A549 (cell line): ENCODE data around the gene SLC22A7. TPM values are rescaled to one million over a fixed set of nuclear protein-coding genes. Genes with fewer than 3 reads are reported as not detected.

ENCODE experiments used
- ATAC-seq, 2 experiments: fragments of 200-7000 bp in 1 of 2; fragments of >200 bp in 1 of 2; cut with Nextera tagmentation in 1 of 2; cut with Tn5 transposase in 1 of 2; 3 replicates each; pipeline versions ENCODE4 v1.8.0 to v1.9.1; 2018 to 2020; ENCODE audit warnings: mild to moderate bottlenecking in 1 of 2, moderate library complexity in 1 of 2
- CTCF ChIA-PET: fragments of 300-600 bp; sonication (Branson Sonifier 250); formaldehyde crosslinking; extraction: SDS; loops from one replicate; lab custom pipeline; 2021; ENCODE audit warnings: antibody characterized with exemption, inconsistent platforms; lab: Yijun Ruan, JAX
- POLR2A ChIA-PET: fragments of 350-600 bp; formaldehyde crosslinking; extraction: SDS; loops from one replicate; lab custom pipeline; 2021; ENCODE audit warnings: antibody characterized with exemption, inconsistent platforms; lab: Yijun Ruan, JAX
- DNase-seq, 2 experiments: peaks; one replicate each; pipeline versions ENCODE4 v3.0.0 to v3.0.0-alpha.2; 2011 to 2016; ENCODE audit warnings: low read depth in 1 of 2, low spot score in 1 of 2
- FAIRE-seq: peaks from 2 replicates; lab custom pipeline; 2011; peaks lifted over from hg19 to GRCh38; lab: Jason Lieb, UNC
- H3K27ac ChIP-seq, 2 experiments: fragments of >200 bp; sonication (Bioruptor Twin); formaldehyde crosslinking; 3 replicates each; pipeline ENCODE4 v1.5.1; 2016 to 2017
- H3K4me1 ChIP-seq: fragments of >200 bp; sonication (Bioruptor Twin); formaldehyde crosslinking; 3 replicates; pipeline ENCODE4 v1.6.1; 2016
- H3K4me2 ChIP-seq: fragments of >200 bp; sonication (Bioruptor Twin); formaldehyde crosslinking; 3 replicates; pipeline ENCODE4 v1.6.1; 2016
- H3K4me3 ChIP-seq: fragments of >200 bp; sonication (Bioruptor Twin); formaldehyde crosslinking; 3 replicates; pipeline ENCODE4 v1.5.1; 2016
- H3K9me3 ChIP-seq: fragments of >200 bp; sonication (Bioruptor Twin); formaldehyde crosslinking; 3 replicates; pipeline ENCODE4 v1.6.1; 2016
- BHLHE40 ChIP-seq: IDR thresholded peaks from 2 replicates; pipeline ENCODE4 v1.6.1; 2012; ENCODE audit warnings: low read depth, low read length, inconsistent platforms
- CBX8 ChIP-seq: fragments of 200-600 bp; sonication (generic); IDR thresholded peaks from 2 replicates; pipeline ENCODE4 v1.6.1; 2016
- EHF ChIP-seq: fragments of 250-450 bp; sonication (Bioruptor Pico); IDR thresholded peaks from 2 replicates; pipeline ENCODE4 v1.5.0; 2020; ENCODE audit warnings: mild to moderate bottlenecking
- FOSB ChIP-seq: fragments of 250-450 bp; sonication (Bioruptor Pico); IDR thresholded peaks from 2 replicates; pipeline ENCODE4 v1.5.0; 2020; ENCODE audit warnings: mild to moderate bottlenecking, moderate library complexity
- FOXS1 ChIP-seq: fragments of 250-450 bp; sonication (Bioruptor Pico); IDR thresholded peaks from 2 replicates; pipeline ENCODE4 v1.5.0; 2020; ENCODE audit warnings: mild to moderate bottlenecking, moderate library complexity
- GATA3 ChIP-seq: IDR thresholded peaks from 2 replicates; pipeline ENCODE4 v1.6.1; 2012; ENCODE audit warnings: borderline replicate concordance
- HOXB13 ChIP-seq: fragments of 250-450 bp; sonication (Bioruptor Pico); IDR thresholded peaks from 2 replicates; pipeline ENCODE4 v1.5.0; 2020; ENCODE audit warnings: low read depth, mild to moderate bottlenecking, moderate library complexity
- JUN ChIP-seq, 2 experiments: fragments of >200 bp; sonication (Bioruptor Twin); formaldehyde crosslinking; IDR thresholded peaks; 2 replicates in 1 of 2; 3 replicates in 1 of 2; pipeline ENCODE4 v1.6.1; 2016 to 2017
- JUNB ChIP-seq: fragments of >200 bp; sonication (Bioruptor Twin); formaldehyde crosslinking; IDR thresholded peaks from 2 replicates; pipeline ENCODE4 v1.6.1; 2016
- MAFK ChIP-seq: fragments of 450-650 bp; IDR thresholded peaks from 2 replicates; pipeline ENCODE4 v1.6.1; 2014; ENCODE audit not compliant: partially characterized antibody
- MYC ChIP-seq: IDR thresholded peaks from 2 replicates; pipeline ENCODE4 v1.6.1; 2012; ENCODE audit warnings: mild to moderate bottlenecking, inconsistent platforms, low read length, improper control_type of control experiment, borderline replicate concordance
- PHF8 ChIP-seq: fragments of 200-600 bp; sonication (generic); IDR thresholded peaks from 2 replicates; pipeline ENCODE4 v1.6.1; 2016; ENCODE audit warnings: low read depth, mild to moderate bottlenecking, antibody characterized with exemption, moderate library complexity, borderline replicate concordance
- RFX5 ChIP-seq: fragments of 450-650 bp; IDR thresholded peaks from 2 replicates; pipeline ENCODE4 v1.7.1; 2014; ENCODE audit warnings: antibody characterized with exemption, mild to moderate bottlenecking, moderate library complexity
- RNF2 ChIP-seq: fragments of 200-600 bp; sonication (generic); IDR thresholded peaks from 2 replicates; pipeline ENCODE4 v1.6.1; 2016; ENCODE audit warnings: low read depth, mild to moderate bottlenecking, antibody characterized with exemption, moderate library complexity, borderline replicate concordance
- SMC3 ChIP-seq: fragments of >200 bp; sonication (Bioruptor Twin); formaldehyde crosslinking; IDR thresholded peaks from 3 replicates; pipeline ENCODE4 v1.6.1; 2018; ENCODE audit warnings: inconsistent platforms
- SREBF2 ChIP-seq: fragments of 450-650 bp; IDR thresholded peaks from 2 replicates; pipeline ENCODE4 v1.6.1; 2014; ENCODE audit warnings: mild to moderate bottlenecking, moderate library complexity
- TFCP2L1 ChIP-seq: fragments of 250-450 bp; sonication (Bioruptor Pico); IDR thresholded peaks from 2 replicates; pipeline ENCODE4 v1.5.0; 2021; ENCODE audit warnings: mild to moderate bottlenecking
- ZC3H11A ChIP-seq: fragments of 450-650 bp; IDR thresholded peaks from 2 replicates; pipeline ENCODE4 v1.6.1; 2014; ENCODE audit warnings: antibody characterized with exemption, mild to moderate bottlenecking
- ZFP36 ChIP-seq: fragments of 450-650 bp; IDR thresholded peaks from 2 replicates; pipeline ENCODE4 v1.6.1; 2014; ENCODE audit warnings: borderline replicate concordance; ENCODE audit not compliant: partially characterized antibody
- ZNF302 ChIP-seq: fragments of 250-450 bp; sonication (Bioruptor Pico); IDR thresholded peaks from 2 replicates; pipeline ENCODE4 v1.9.0; 2021; ENCODE audit warnings: inconsistent platforms, mild to moderate bottlenecking, moderate library complexity
- WGBS: methylation state at CpG from one replicate; pipeline ENCODE4 v1.1.6; 2017; ENCODE audit errors: missing lambda C conversion rate; 5-methylcytosine and 5-hydroxymethylcytosine counted together
- polyA plus RNA-seq, 4 experiments: library from polyadenylated mRNA; depleted of rRNA in 3 of 4; stranded (reverse); fragments of >200 nt; fragmentation: RNase III in 1 of 4; extraction: RNeasy Plus Mini Kit Qiagen cat#74134 plus additional on column Dnase treatment in 1 of 4; gene quantifications; 2 replicates in 3 of 4; 3 replicates in 1 of 4; pipeline ENCODE4 v1.2.3, GENCODE V29; 2011 to 2017
- TF ChIP-seq, protein P1 (sequence below): fragments of >200 bp; sonication (Bioruptor Twin); formaldehyde crosslinking; IDR thresholded peaks from 3 replicates; pipeline ENCODE4 v1.5.1; 2016
- TF ChIP-seq, protein P2 (sequence below): fragments of 450-650 bp; IDR thresholded peaks from 2 replicates; pipeline ENCODE4 v1.6.1; 2014; ENCODE audit warnings: antibody characterized with exemption
- TF ChIP-seq, protein P3 (sequence below): IDR thresholded peaks from 2 replicates; pipeline ENCODE4 v1.6.1; 2012

The SLC22A7 gene
- polyA plus RNA-seq, 2 of the 4 experiments (the other 2 are of a cell fraction) = not detected

- Histone ChIP-seq H3K4me1 (peaks cover 62% of the 10 kb centered on the region), H3K4me3 (peak overlapping the region; percentile 40), H3K9me3 (no peaks in the 10 kb centered on the region)
- POLR2A ChIA-PET = no interaction called here
- TF ChIP-seq TFCP2L1 (CRISPR knock-in tag) (no peak), CBX8 (no peak), FOXS1 (CRISPR knock-in tag) (no peak), FOSB (no peak), ZC3H11A (no peak), JUNB (no peak), EHF (CRISPR knock-in tag) (no peak), MYC (no peak), GATA3 (no peak), SMC3 (no peak), MAFK (no peak), ZFP36 (no peak)
- TF ChIP-seq, protein P1, sequence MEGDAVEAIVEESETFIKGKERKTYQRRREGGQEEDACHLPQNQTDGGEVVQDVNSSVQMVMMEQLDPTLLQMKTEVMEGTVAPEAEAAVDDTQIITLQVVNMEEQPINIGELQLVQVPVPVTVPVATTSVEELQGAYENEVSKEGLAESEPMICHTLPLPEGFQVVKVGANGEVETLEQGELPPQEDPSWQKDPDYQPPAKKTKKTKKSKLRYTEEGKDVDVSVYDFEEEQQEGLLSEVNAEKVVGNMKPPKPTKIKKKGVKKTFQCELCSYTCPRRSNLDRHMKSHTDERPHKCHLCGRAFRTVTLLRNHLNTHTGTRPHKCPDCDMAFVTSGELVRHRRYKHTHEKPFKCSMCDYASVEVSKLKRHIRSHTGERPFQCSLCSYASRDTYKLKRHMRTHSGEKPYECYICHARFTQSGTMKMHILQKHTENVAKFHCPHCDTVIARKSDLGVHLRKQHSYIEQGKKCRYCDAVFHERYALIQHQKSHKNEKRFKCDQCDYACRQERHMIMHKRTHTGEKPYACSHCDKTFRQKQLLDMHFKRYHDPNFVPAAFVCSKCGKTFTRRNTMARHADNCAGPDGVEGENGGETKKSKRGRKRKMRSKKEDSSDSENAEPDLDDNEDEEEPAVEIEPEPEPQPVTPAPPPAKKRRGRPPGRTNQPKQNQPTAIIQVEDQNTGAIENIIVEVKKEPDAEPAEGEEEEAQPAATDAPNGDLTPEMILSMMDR = no peak
- TF ChIP-seq, all 56 proteins: peak for 0
- CTCF ChIA-PET = interaction anchor here (1.1 to 1.4 kb wide), 2 partner anchors 11 to 33 kb away, joined by 3 read pairs; partner anchors contain the start of gene CRIP3
- FAIRE-seq (no peak), DNase-seq (no peak), ATAC-seq (no peak)
- Histone ChIP-seq H3K27ac (peak overlapping the region; percentile 71 to 92), H3K4me2 (peak overlapping the region; percentile 76)
- 81% methylated on average over 18 of the region's 65 CpGs for WGBS
Observed at GRCh38 chr6:43274916-43275597, 23.0 kb upstream of the SLC22A7 start.

DNA sequence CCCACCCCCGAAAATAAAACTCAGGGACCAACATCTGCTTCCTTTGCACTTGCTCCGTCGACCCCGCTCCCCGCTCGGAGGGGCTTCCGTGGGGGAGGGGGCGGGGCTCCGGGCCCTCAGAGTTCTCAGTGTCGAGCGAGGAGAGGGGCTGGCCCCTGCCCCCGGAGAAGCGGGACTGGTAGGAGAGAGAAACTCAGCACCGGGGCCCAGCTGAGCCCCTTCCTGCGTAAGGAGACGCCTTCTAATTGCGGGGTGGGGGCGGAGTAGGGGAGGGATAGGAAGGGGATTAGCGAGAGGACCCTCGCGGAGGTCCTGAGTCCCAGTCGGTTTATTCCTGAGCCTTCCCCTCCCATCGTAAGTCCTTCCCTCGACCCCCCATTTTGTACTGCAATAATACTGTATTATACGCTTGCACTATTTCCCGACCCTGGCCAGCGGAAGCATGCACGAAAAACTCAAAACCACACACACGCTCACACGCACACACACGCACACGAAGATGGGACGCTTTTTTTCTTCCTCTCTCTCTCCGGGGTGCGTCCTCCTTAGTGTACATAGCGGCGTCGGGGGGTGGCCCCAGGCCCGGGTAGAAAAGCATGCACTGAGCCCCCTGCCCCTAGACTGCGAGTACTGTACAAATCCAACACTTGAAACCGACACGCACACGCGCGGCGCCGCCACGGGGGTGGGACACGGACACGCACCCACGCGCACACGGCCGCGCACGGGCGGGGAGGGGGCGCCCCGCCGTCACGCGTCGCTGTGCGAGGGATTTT, 22.1 kb upstream of the SLC22A7 start:
- Histone ChIP-seq H3K9me3 (no peaks in the 10 kb centered on the region), H3K4me1 (peaks cover 54% of the 10 kb centered on the region), H3K4me3 (no peak overlapping the region), H3K4me2 (peak overlapping the region; percentile 76), H3K27ac (peak overlapping the region; percentile 71 to 92; a peak in 5 of 6 replicates)
- DNase-seq (no peak), ATAC-seq (no peak), FAIRE-seq (no peak)
- WGBS = 92% methylated on average over 45 of the region's 64 CpGs
- ChIA-PET POLR2A (no interaction called here), CTCF (interaction anchor here (1.1 to 1.4 kb wide), 2 partner anchors 12 to 32 kb away, joined by 3 read pairs; partner anchors contain the start of gene CRIP3)
- TF ChIP-seq, protein P2, sequence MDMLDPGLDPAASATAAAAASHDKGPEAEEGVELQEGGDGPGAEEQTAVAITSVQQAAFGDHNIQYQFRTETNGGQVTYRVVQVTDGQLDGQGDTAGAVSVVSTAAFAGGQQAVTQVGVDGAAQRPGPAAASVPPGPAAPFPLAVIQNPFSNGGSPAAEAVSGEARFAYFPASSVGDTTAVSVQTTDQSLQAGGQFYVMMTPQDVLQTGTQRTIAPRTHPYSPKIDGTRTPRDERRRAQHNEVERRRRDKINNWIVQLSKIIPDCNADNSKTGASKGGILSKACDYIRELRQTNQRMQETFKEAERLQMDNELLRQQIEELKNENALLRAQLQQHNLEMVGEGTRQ = no peak
- TF ChIP-seq, protein P3, sequence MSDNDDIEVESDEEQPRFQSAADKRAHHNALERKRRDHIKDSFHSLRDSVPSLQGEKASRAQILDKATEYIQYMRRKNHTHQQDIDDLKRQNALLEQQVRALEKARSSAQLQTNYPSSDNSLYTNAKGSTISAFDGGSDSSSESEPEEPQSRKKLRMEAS = no peak
- TF ChIP-seq SREBF2 (no peak), RFX5 (no peak), FOSB (no peak), ZNF302 (CRISPR knock-in tag) (no peak), EHF (CRISPR knock-in tag) (no peak), HOXB13 (CRISPR knock-in tag) (no peak), ZC3H11A (no peak), RNF2 (no peak), TFCP2L1 (CRISPR knock-in tag) (no peak), JUN (IDR thresholded peaks at IDR 0.05) (no peak), BHLHE40 (no peak), PHF8 (no peak)
